Stimulated activated CD4-positive, alpha-beta T cell treated with anti-CD3 and anti-CD28 coated beads, Interleukin-2, amount 100 ng/mL, for 48 hours (primary cell): Measurements from ENCODE around the gene MICU1.
A peak's percentile ranks its signal among the peaks of the same experiment; 100 is the strongest.
"Not testable (repeated sequence)": the region's sequence is repeated elsewhere in the genome, so short reads cannot be mapped to it uniquely, and the experiment has no call there.

Source experiments
- DNase-seq, 2 donors: peaks; one replicate each; pipeline ENCODE4 v3.0.0-alpha.2; 2020

MICU1 gene

GRCh38 chr10:72337722-72338121 lies 288.2 kb downstream of the MICU1 start:
- DNase-seq: no peak

DNA sequence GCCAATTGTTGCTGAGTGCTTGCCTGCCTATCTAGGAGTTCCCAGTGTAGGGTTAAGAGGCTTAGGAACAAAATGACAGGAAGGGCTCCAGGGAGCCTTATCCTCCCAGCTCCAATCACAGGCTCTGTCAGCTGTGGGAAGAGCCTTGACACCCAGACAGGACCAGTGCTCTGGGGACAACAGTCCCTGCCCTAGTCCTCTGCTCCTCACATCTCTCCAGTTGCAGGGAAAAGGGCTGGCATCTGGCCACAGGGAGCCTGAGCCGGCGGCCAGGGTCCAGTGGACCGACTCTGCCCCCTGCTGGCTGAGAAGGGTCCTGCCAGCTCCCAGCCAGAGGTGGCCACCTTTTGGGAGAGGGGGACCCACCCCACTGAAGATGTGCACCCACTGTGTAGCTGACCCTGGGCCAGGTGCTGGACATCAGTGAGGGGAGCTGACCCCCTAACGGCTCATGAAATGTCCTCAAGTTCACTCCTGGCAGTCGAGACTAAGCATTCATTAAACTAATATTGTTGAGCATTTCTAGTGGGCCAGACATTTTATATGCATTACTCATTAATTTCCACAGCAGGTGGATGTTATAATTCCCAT lies 288.7 kb downstream of the MICU1 start:
- DNase-seq: peak; percentile 78 to 79

DNA sequence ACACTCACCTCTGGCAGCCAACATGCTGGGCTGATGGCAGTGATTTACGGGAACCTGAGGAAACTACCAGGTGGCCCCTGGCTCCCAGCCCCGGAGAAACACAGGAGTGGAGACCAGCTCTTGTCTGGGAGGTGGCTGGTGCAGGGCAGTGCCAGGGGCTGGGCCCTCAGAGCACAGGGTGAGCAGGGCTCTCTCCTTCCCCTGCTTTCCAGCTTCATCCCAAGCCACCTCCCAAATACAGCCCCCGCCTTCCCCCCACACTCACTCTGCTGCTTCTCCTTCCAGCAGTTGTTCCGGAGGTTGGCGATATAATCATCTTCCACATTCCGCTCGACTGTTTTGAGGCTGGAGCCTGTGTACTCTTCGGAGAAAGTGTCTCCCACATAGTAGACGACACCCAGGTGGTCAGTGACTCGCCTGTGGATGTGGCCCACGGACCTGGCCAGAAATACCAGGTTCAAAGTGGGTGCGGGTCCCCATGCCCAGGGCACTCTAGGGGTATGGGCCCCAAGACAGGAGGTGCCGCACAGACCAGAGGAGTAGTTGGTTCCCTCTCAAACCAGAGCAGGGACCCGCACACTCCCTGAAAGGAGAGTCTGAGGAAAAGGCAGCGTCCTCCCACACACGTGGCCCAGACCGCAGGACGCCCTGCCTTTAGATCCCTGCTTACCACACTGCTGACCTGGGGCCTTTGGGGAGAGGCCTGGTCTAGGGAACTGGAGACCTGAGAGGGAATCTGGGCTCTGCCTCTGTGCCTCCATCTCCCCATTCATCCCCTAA lies 289.4 kb downstream of the MICU1 start:
- DNase-seq: no peak

DNA sequence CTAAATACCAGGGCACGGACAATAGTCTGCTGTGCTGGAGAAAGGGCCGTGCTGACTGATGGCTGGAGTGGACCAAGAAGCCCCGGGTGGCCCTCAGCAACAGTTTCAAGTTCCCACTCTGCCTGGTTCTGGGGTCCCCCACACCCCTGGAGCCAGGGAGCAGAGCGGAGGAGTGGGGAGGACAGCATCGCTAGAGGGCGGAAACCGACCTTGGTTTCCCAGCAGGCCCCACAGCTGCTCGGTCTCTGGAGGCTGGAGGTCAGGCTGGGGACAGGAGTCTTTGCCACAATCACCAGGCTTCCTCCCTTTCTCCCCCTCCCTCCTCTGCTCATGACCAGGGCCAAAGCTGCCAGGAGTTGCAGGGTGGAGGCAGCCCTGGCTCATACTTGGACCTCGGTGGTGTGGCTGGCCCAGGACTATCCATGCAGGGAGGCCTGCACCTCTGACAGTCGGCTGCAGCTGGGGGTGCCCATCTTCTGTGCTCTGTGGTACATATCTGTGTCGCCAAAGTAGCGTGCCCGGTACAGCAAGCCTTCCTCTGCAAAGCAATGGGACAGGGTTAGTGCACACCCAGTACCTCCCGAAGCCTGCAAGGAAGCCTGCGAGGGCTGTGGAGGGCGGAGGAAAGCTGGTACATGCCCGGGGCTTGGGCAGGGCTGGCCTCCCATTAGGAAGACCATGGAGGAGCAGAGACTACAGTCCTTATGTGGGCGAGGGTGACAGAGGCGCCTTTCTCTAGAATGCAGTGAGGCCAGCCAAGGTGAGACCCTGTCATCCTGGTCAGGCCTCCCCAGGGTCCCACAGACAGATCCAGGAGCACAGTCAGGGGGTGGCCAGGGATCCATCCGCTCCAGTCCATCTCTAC lies 290.3 kb downstream of the MICU1 start:
- no peak for DNase-seq

DNA sequence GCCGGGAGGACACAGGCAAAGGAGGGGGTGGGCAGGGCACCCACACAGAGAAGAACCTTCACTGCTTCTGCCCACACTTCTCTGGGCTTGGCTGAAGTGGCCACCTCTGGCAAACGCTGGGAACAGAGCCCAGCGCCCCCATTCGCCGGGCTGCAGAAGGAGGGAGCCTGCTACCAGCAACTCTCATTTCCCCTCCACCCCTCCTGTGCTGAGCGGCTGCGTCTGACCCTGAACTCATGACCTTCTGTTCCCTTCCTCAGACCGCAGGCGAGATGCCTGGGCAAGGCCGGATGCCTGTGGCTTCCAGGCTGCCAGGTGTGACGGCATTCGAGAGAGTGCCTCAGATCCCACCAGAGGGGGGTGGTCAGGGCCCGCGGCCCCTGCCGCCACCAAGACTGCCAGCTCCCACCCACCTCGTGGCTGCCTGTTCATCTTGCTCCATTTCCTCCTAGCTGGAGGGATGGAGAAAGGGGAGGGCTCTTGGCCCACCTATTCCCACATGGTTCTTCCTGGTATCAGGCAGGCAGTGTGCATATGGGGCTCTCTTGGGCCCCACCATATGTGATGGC lies 291.0 kb downstream of the MICU1 start:
- peak; percentile 73 to 74 for DNase-seq

DNA sequence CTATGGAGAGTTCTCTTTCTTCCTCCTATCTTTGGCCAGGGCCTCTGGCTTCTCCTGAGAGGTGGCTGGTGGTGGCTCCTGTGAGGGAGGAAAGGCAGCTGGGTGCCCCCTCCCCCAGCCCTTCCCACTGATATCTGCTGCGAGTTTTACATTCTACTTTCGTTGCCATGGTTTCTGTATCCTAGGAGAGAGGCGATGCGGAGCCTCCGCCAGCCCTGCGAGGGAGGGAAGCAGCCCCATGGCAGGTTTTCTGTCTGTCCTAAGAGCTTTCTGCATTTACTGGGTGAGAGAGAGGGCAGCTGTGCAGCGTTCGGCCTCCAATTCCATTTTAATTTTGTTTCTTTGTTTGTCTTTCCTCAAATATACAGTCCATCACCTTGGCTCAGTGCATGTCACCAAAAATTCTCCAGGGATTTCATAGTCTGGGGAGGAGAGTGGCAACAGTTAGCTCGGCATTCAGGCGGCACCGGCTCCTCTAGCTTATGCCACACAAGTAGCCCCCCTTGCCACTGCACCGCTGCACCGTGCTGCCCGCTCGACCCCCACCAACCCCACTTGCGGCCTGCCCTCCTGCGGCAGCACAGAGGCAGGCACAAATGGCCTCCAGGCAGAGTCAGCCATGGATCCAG lies 291.6 kb downstream of the MICU1 start:
- no peak for DNase-seq

- DNase-seq: no peak
Observed at GRCh38 chr10:72333112-72334015, 292.5 kb downstream of the MICU1 start.

- DNase-seq: no peak
Observed at GRCh38 chr10:72332423-72333111, 293.3 kb downstream of the MICU1 start.

DNA sequence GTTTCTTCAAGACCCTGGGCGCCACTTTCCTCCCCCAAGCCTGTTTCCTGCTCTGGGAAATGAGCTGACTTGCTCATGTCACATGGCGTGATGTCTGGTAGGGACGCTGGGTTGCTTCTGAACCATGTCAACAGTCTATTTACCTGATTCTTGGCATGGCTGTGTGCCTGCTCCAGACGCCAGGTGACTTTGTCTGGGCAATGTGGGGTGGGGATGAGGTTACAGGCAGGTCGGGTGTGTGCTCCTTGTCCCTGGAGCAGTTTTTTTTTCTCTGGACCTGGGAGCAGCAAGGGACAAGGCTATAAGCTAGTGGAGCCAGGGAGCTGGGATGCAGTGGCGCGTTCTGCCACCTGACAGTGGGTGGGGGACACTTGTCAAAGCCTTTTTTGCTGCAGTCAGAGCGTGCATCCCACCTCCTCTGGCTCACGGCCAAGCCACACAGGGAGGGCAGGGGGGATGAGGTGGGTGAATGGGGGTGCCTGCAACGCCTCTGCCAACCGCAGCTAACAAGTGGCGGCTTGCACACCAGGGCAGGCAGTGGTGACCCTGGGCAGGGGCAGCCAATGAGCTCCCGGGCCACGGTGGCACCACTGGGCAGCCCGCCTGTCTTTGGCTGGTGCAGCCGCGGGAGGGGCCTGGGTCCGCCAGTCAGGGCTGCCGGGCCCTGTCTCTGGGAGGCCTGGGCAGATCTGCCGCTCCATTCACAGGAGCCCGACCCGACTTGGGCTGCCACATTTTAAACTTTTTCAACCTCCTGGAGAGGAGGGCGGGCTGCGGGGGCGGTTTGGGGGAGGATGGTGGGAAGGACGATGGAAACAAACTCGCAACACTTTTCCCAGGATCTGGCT lies 294.1 kb downstream of the MICU1 start:
- peak; percentile 73 to 86 for DNase-seq

GRCh38 chr10:72330069-72330426 lies 295.8 kb downstream of the MICU1 start:
- no peak for DNase-seq

GRCh38 chr10:72329290-72330068 lies 296.4 kb downstream of the MICU1 start:
- DNase-seq: no peak

GRCh38 chr10:72328829-72329204 lies 297.1 kb downstream of the MICU1 start:
- DNase-seq: no peak

DNA sequence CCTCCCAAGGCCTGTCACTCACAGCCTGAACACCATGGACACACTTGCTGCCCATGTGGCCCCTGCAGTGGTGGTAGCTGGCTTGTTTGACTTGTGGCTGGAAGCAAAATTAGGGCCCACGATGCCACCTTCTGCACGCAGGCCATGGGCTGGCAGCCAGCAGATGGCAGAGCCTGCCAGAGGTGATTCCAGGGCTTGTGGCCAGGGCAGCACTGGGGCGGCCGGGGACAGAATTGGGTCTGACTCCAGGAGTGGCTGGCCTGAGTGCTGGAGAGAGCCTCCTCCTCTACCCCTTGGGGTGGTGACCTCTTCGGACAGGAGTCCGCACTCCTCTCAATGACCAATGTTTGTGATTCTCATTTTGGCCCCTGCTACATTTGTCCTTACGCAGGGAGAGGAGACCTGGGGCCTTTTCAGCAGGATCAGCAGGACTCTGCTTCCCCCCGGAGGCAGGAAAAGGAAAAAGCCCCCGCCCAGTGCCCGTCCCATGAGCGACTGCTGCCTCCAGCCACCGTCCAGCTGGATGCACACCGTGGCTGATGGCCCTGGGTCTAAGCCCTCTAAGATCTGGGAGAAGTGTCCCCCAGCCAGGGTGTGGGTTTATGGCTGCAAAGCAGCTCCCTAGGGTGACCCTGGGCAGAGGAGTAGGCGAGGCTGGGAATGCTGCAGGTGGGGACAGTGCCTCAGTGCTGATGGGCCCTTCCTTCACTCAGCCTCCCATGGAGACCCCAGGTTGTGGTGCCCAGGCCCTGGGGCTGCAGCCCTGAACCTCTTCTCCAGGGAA lies 297.6 kb downstream of the MICU1 start:
- DNase-seq: no peak

DNA sequence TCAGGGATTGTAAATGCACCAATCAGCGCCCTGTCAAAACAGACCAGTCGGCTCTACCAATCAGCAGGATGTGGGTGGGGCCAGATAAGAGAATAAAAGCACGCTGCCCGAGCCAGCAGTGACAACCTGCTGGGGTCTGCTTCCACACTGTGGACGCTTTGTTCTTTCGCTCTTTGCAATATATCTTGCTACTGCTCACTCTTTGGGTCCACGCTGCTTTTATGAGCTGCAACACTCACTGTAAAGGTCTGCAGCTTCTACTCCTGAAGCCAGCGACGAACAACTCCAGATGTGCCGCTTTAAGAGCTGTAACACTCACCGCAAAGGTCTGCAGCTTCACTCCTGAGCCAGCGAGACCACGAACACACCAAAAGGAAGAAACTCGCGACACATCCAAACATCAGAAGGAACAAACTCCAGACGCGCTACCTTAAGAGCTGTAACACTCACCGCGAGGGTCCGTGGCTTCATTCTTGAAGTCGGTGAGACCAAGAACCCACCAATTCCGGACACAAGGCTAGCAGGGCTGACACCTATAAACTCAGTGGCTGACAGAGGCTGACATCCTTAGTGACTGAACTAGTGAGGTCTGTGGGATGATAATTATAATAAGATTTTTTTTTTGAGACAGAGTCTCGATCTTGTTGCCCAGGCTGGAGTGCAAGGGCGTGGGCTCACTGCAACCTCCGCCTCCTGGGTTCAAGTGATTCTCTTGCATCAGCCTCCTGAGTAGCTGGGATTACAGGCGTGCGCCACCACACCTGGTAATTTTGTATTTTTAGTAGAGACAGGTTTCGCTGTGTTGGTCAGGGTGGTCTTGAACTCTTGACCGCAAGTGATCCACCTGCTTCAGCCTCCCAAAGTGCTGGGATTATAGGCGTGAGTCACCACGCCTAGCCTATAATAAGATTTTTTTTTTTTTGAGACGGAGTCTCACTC lies 298.9 kb downstream of the MICU1 start:
- peak; percentile 68 to 79 for DNase-seq

DNA sequence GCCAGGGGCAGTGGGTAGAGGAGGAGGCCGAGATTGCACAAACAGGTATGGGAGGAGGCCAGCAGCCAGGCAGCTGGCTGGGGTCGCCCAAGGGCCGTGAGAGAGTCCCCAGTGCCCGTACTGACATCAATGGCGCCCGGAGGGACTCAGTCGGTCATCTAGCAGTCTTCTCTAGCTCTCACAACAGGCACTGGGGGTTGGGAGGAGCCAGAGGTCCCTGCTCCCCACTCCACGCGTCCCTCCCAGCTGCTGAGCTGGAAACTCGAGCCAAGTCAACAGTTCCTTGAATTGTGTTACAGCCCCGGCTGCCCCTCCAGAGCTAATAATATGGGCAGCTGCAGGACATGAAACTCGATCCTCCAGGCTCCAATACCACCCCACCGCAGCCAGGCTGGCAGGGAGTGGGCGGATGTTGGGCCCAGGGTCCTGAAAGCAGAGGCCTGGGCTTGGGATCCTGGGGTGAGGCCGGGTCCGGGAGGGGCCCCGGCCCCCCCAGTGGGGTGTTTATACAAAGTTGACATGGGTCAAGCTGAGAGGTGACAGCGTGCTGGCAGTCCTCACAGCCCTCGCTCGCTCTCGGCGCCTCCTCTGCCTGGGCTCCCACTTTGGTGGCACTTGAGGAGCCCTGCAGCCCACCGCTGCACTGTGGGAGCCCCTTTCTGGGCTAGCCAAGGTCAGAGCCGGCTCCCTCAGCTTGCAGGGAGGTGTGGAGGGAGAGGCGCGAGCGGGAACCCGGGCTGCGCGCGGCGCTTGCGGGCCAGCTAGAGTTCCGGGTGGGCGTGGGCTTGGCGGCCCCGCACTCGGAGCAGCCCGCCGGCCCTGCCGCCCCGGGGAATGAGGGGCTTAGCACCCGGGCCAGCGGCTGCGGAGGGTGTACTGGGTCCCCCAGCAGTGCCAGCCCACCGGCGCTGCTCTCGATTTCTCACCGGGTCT lies 300.4 kb downstream of the MICU1 start:
- DNase-seq: not testable (repeated sequence)

DNA sequence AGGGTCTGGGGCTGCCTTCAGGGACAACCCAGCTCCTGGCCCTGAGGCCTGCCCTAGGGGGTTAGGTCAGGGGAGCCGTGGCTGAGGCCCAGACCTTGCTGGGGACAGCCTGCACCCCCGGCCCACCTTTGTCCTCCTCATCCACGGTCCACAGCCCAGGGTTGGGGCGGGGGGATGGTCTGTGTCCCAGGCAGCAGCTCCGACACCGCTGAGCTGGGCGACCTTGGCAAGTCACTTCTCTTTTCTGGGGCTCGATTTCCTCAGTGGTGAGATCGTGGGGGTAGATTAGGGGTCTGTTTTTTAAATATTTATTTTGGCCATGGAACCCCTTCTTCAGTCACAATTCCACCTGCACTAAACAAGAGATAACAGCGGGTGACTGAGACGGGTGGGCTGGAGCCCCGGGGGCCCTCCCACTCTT lies 302.1 kb downstream of the MICU1 start:
- DNase-seq: no peak
